B cell (primary cell): Measurements from ENCODE around the gene PRAC2. TPM values are rescaled to one million over a fixed set of nuclear protein-coding genes. Genes with fewer than 3 reads are reported as not detected.
A peak's percentile ranks its signal among the peaks of the same experiment; 100 is the strongest.

Source experiments
- ATAC-seq: fragments of 200-7000 bp; cut with Tn5 transposase; one replicate; pipeline ENCODE4 v1.10.0; 2021; ENCODE audit warnings: low read depth, mild to moderate bottlenecking, moderate number of reproducible peaks, moderate library complexity
- CTCF ChIA-PET: fragments of 350-600 bp; sonication (Branson Sonifier 250); formaldehyde crosslinking; loops from one replicate; lab custom pipeline; 2021; ENCODE audit warnings: antibody characterized with exemption, inconsistent platforms; lab: Charles Lee
- POLR2A ChIA-PET: fragments of 350-600 bp; sonication (Branson Sonifier 250); formaldehyde crosslinking; loops from one replicate; lab custom pipeline; 2021; ENCODE audit warnings: antibody characterized with exemption; lab: Charles Lee
- DNase-seq: peaks from one replicate; pipeline ENCODE4 v3.0.0; 2013
- H2AFZ ChIP-seq: 2 replicates; pipeline ENCODE4 v1.6.1; 2012; ENCODE audit warnings: mild to moderate bottlenecking, low read depth, low read length; ENCODE audit not compliant: insufficient read depth, poor library complexity, severe bottlenecking
- H3K27ac ChIP-seq, 2 donors: 1 replicate in 1 of 2; 2 replicates in 1 of 2; pipeline ENCODE4 v1.5.1; 2012 to 2013; ENCODE audit warnings: low read length in 2 of 2, mild to moderate bottlenecking in 2 of 2, moderate library complexity in 1 of 2
- H3K27me3 ChIP-seq, 4 experiments: fragments of 200-600 bp in 1 of 4; sonication (generic) in 1 of 4; replicated peaks in 1 of 4; 1 replicate in 2 of 4; 2 replicates in 2 of 4; pipeline versions ENCODE4 v1.6.1 to v1.7.0; 2013 to 2016; ENCODE audit warnings: low read length in 3 of 4, mild to moderate bottlenecking in 2 of 4, mixed read lengths in 1 of 4, moderate library complexity in 1 of 4; ENCODE audit not compliant: insufficient read depth in 4 of 4, control insufficient read depth in 3 of 4; ENCODE audit errors: control extremely low read depth in 1 of 4
- H3K36me3 ChIP-seq, 2 experiments: replicated peaks in 1 of 2; 1 replicate in 1 of 2; 2 replicates in 1 of 2; pipeline versions ENCODE4 v1.6.1 to v1.7.1; 2013; ENCODE audit warnings: low read length in 1 of 2; ENCODE audit not compliant: insufficient read depth in 2 of 2, control insufficient read depth in 1 of 2; ENCODE audit errors: control extremely low read depth in 1 of 2, extremely low read depth in 1 of 2
- H3K4me1 ChIP-seq, 2 donors: fragments of 200-600 bp in 1 of 2; sonication (generic) in 1 of 2; 1 replicate in 1 of 2; 2 replicates in 1 of 2; pipeline versions ENCODE4 v1.5.1 to v1.6.1; 2013 to 2017; ENCODE audit warnings: low read length in 2 of 2; ENCODE audit not compliant: control insufficient read depth in 2 of 2, insufficient read depth in 2 of 2
- H3K4me2 ChIP-seq: replicated peaks from 2 replicates; pipeline ENCODE3; 2012; ENCODE audit warnings: mild to moderate bottlenecking, low read depth, low read length; ENCODE audit not compliant: poor library complexity, severe bottlenecking
- H3K4me3 ChIP-seq, 5 experiments: fragments of 200-600 bp in 1 of 5; sonication (generic) in 1 of 5; 1 replicate in 3 of 5; 2 replicates in 2 of 5; pipeline versions ENCODE4 v1.5.1 to v1.7.0; 2011 to 2016; ENCODE audit warnings: low read length in 4 of 5, mild to moderate bottlenecking in 4 of 5, low read depth in 2 of 5, control low read depth in 1 of 5, moderate library complexity in 1 of 5; ENCODE audit not compliant: insufficient read depth in 1 of 5; ENCODE audit errors: control extremely low read depth in 1 of 5, extremely low read depth in 1 of 5
- H3K79me2 ChIP-seq: fragments of 200-600 bp; sonication (generic); one replicate; pipeline ENCODE4 v1.6.0; 2016; ENCODE audit warnings: low read length; ENCODE audit not compliant: control insufficient read depth, insufficient read depth
- H3K9ac ChIP-seq: fragments of 200-600 bp; sonication (generic); 2 replicates; pipeline ENCODE4 v1.6.1; 2017; ENCODE audit warnings: mild to moderate bottlenecking, low read length, moderate library complexity
- H3K9me3 ChIP-seq, 3 donors: one replicate each; pipeline versions ENCODE4 v1.6.1 to v1.7.1; 2013; ENCODE audit warnings: low read length in 2 of 3; ENCODE audit not compliant: control insufficient read depth in 2 of 3, insufficient read depth in 1 of 3; ENCODE audit errors: control extremely low read depth in 1 of 3
- H4K20me1 ChIP-seq: 2 replicates; pipeline ENCODE4 v1.6.0; 2012; ENCODE audit warnings: mild to moderate bottlenecking, low read length; ENCODE audit not compliant: insufficient read depth, control insufficient read depth, poor library complexity, severe bottlenecking
- H3K27ac Mint-ChIP-seq: one replicate; pipeline ENCODE4 v1.8.0; 2021; ENCODE audit warnings: mixed read lengths
- H3K27me3 Mint-ChIP-seq: one replicate; pipeline ENCODE4 v1.8.0; 2021; ENCODE audit warnings: mixed read lengths
- H3K4me1 Mint-ChIP-seq: one replicate; pipeline ENCODE4 v1.8.0; 2021; ENCODE audit warnings: mixed read lengths
- H3K4me3 Mint-ChIP-seq: one replicate; pipeline ENCODE4 v1.8.0; 2021; ENCODE audit warnings: mixed read lengths
- H3K9me3 Mint-ChIP-seq: one replicate; pipeline ENCODE4 v1.8.0; 2022; ENCODE audit warnings: mixed read lengths; ENCODE audit not compliant: insufficient read depth
- EZH2 ChIP-seq: IDR thresholded peaks from 2 replicates; pipeline ENCODE4 v1.6.1; 2012; ENCODE audit warnings: borderline replicate concordance, low read depth, mild to moderate bottlenecking, moderate library complexity, low read length; ENCODE audit not compliant: insufficient read depth, poor library complexity, severe bottlenecking
- WGBS: methylation state at CpG from one replicate; pipeline ENCODE4 v1.1.5; 2013; ENCODE audit warnings: missing lambda C conversion rate; ENCODE audit not compliant: insufficient coverage; 5-methylcytosine and 5-hydroxymethylcytosine counted together
- intact Hi-C: fragments of 100-400 bp; cut with micrococcal nuclease; formaldehyde crosslinking; loops from one replicate; pipeline ENCODE4 v1.10.0; 2022
- polyA plus RNA-seq: library from polyadenylated mRNA; depleted of rRNA; stranded (reverse); fragments of >200 nt; gene quantifications from 2 replicates; pipeline ENCODE4 v1.2.3, GENCODE V29; 2012
- total RNA-seq, 2 donors: library from RNA; stranded (reverse); fragments of 120-200 nt in 1 of 2; gene quantifications; 1 replicate in 1 of 2; 2 replicates in 1 of 2; pipeline versions ENCODE4 v1.2.3 to v1.2.4, GENCODE V29; 2013 to 2022
- TF ChIP-seq, protein P1 (sequence below): fragments of 200-600 bp; IDR thresholded peaks from one replicate; pipeline ENCODE4 v1.8.0; 2022; ENCODE audit warnings: antibody characterized with exemption, mild to moderate bottlenecking

Gene PRAC2
- total and polyA plus RNA-seq, 2 donors (not counting 1 experiment from before 2014, with no cell fraction given) = not detected

- Histone ChIP-seq H3K4me3 (no peak overlapping the region), H2AFZ (no peak overlapping the region), H3K27me3 (peaks cover 0 to 96% (median 84%) of the 10 kb centered on the region in 4 experiments), H3K36me3 (no peaks in the 10 kb centered on the region), H3K9ac (no peak overlapping the region), H3K79me2 (no peaks in the 10 kb centered on the region), H3K27ac (no peak overlapping the region), H3K4me1 (peaks cover 48 to 74% of the 10 kb centered on the region in 2 donors), H4K20me1 (no peaks in the 10 kb centered on the region), H3K4me2 (no peak overlapping the region), H3K9me3 (peaks cover 2 to 69% (median 2%) of the 10 kb centered on the region in 3 donors)
- ATAC-seq (no peak), DNase-seq (peak; percentile 35)
- POLR2A ChIA-PET = no interaction called here
- Mint-ChIP-seq H3K9me3 (no peaks in the 10 kb centered on the region), H3K27ac (peak overlapping the region; percentile 15), H3K4me1 (peaks cover 31% of the 10 kb centered on the region), H3K4me3 (no peak overlapping the region), H3K27me3 (peaks cover 78% of the 10 kb centered on the region)
- CTCF ChIA-PET = interaction anchor here (0.9 to 1.6 kb wide), 5 partner anchors 9 to 152 kb away, joined by 3 to 4 read pairs (median 3); no protein-coding TSS in a partner anchor
- intact Hi-C loops = loop anchor here (5.0 to 10.0 kb wide), 2 partner anchors 129 to 268 kb away; partner anchors contain the start of gene IGF2BP1
- WGBS = 19% methylated on average over 13 of the region's 20 CpGs
- TF ChIP-seq, protein P1, sequence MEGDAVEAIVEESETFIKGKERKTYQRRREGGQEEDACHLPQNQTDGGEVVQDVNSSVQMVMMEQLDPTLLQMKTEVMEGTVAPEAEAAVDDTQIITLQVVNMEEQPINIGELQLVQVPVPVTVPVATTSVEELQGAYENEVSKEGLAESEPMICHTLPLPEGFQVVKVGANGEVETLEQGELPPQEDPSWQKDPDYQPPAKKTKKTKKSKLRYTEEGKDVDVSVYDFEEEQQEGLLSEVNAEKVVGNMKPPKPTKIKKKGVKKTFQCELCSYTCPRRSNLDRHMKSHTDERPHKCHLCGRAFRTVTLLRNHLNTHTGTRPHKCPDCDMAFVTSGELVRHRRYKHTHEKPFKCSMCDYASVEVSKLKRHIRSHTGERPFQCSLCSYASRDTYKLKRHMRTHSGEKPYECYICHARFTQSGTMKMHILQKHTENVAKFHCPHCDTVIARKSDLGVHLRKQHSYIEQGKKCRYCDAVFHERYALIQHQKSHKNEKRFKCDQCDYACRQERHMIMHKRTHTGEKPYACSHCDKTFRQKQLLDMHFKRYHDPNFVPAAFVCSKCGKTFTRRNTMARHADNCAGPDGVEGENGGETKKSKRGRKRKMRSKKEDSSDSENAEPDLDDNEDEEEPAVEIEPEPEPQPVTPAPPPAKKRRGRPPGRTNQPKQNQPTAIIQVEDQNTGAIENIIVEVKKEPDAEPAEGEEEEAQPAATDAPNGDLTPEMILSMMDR = no peak
- no peak for TF ChIP-seq EZH2
Observed at GRCh38 chr17:48726114-48726915, 3.3 kb downstream of the PRAC2 start.

GRCh38 chr17:48726916-48727286, 3.9 kb downstream of the PRAC2 start:
- no peaks in the 10 kb centered on the region for H4K20me1 ChIP-seq
- no peak overlapping the region for H3K27ac ChIP-seq
- H2AFZ ChIP-seq = no peak overlapping the region
- intact Hi-C loops = loop anchor here (5.0 to 10.0 kb wide), 2 partner anchors 130 to 268 kb away; partner anchors contain the start of gene IGF2BP1
- H3K9me3 Mint-ChIP-seq = no peaks in the 10 kb centered on the region
- ATAC-seq = no peak
- H3K9me3 ChIP-seq = peaks cover 2 to 66% (median 2%) of the 10 kb centered on the region in 3 donors
- no peak overlapping the region for H3K4me3 ChIP-seq
- ChIA-PET CTCF (interaction anchor here (0.9 to 1.2 kb wide), 3 partner anchors 17 to 152 kb away, joined by 3 to 4 read pairs (median 4); no protein-coding TSS in a partner anchor), POLR2A (no interaction called here)
- peak overlapping the region; percentile 5 for H3K27ac Mint-ChIP-seq
- H3K4me2 ChIP-seq = no peak overlapping the region
- H3K27me3 ChIP-seq = peaks cover 0 to 92% (median 84%) of the 10 kb centered on the region in 4 experiments
- H3K4me3 Mint-ChIP-seq = no peak overlapping the region
- TF ChIP-seq EZH2 = no peak
- TF ChIP-seq, protein P1 = no peak
- H3K36me3 ChIP-seq = no peaks in the 10 kb centered on the region
- WGBS = 17% methylated on average over 20 of the region's 20 CpGs
- peaks cover 48 to 74% of the 10 kb centered on the region in 2 donors for H3K4me1 ChIP-seq
- peaks cover 83% of the 10 kb centered on the region for H3K27me3 Mint-ChIP-seq
- DNase-seq = peak; percentile 43
- H3K4me1 Mint-ChIP-seq = peaks cover 31% of the 10 kb centered on the region
- no peaks in the 10 kb centered on the region for H3K79me2 ChIP-seq
- no peak overlapping the region for H3K9ac ChIP-seq
